Measurements from ENCODE around the gene DNAJC7. TPM values are rescaled to one million over a fixed set of nuclear protein-coding genes. Genes with fewer than 3 reads are reported as not detected.

DNAJC7 gene
- total and polyA plus RNA-seq, 2 donors from 2014 or later, result 88.1 to 141 TPM

- Histone ChIP-seq H3K27ac (ENCODE audit: low read depth in 2 of 2, low read length in 2 of 2) (peak overlapping the region; percentile 60 to 78), H3K4me1 (ENCODE audit: control insufficient read depth in 2 of 3, insufficient read depth in 2 of 3, low read depth in 1 of 3, low read length in 3 of 3) (peaks cover 0 to 37% (median 25%) of the 10 kb centered on the region in 3 donors)
- peak in 2 of 5 donors; percentile 77 to 83 for DNase-seq
Observed at GRCh38 chr17:41967141-41967920, 49.9 kb downstream of the DNAJC7 start.

GRCh38 chr17:41966463-41967140, 50.6 kb downstream of the DNAJC7 start, which contains the start of gene CNP:
CNP (plus strand) TSS chr17:41966795; CDS start chr17:41966885, 90 bp downstream.
- Histone ChIP-seq H3K9ac (ENCODE audit: low read length in 3 of 3) (peak within 1 kb of the TSS; percentile 35 to 90 (median 86)), H3K4me3 (ENCODE audit: low read length in 3 of 3) (peak within 1 kb of the TSS; percentile 74 to 86 (median 80)), H3K9me3 (ENCODE audit: control insufficient read depth in 2 of 3, insufficient read depth in 1 of 3, low read length in 3 of 3) (no peaks in the 10 kb centered on the region), H3K4me1 (ENCODE audit: control insufficient read depth in 2 of 3, insufficient read depth in 2 of 3, low read depth in 1 of 3, low read length in 3 of 3) (peaks cover 0 to 30% (median 21%) of the 10 kb centered on the region in 3 donors), H3K36me3 (ENCODE audit: control insufficient read depth in 2 of 3, insufficient read depth in 3 of 3, low read length in 3 of 3) (peaks cover 0 to 8% (median 4%) of the 10 kb centered on the region in 3 donors), H3K27me3 (ENCODE audit: control insufficient read depth, insufficient read depth, low read length) (no peaks in the 10 kb centered on the region), H3K27ac (ENCODE audit: low read depth in 2 of 2, low read length in 2 of 2) (peak within 1 kb of the TSS; percentile 60 to 88)
- DNase-seq, result peak; percentile 91 to 97 (median 96)
- FAIRE-seq, result no peak
- intact Hi-C loops (cut with DNase I), result no loop called here
- TF ChIP-seq CTCF (IDR thresholded peaks at IDR 0.05; ENCODE audit: borderline replicate concordance, extremely low read depth, insufficient read depth), result no peak

More at GRCh38 chr17:41967141-41967920, 49.9 kb downstream of the DNAJC7 start:
- Histone ChIP-seq H3K9ac (ENCODE audit: low read length in 3 of 3) (peak overlapping the region; percentile 35 to 90 (median 86)), H3K36me3 (ENCODE audit: control insufficient read depth in 2 of 3, insufficient read depth in 3 of 3, low read length in 3 of 3) (peaks cover under 1 to 8% (median 4%) of the 10 kb centered on the region in 3 donors), H3K4me3 (ENCODE audit: low read length in 3 of 3) (peak overlapping the region; percentile 66 to 86 (median 75)), H3K9me3 (ENCODE audit: control insufficient read depth in 2 of 3, insufficient read depth in 1 of 3, low read length in 3 of 3) (no peaks in the 10 kb centered on the region), H3K27me3 (ENCODE audit: control insufficient read depth, insufficient read depth, low read length) (no peaks in the 10 kb centered on the region)
- no peak for TF ChIP-seq CTCF (IDR thresholded peaks at IDR 0.05; ENCODE audit: borderline replicate concordance, extremely low read depth, insufficient read depth)
- intact Hi-C loops (cut with DNase I), result no loop called here
- no peak for FAIRE-seq

GRCh38 chr17:41965694-41966462, 51.4 kb downstream of the DNAJC7 start:
- H3K9me3 ChIP-seq (ENCODE audit: control insufficient read depth in 2 of 3, insufficient read depth in 1 of 3, low read length in 3 of 3), result no peaks in the 10 kb centered on the region
- peaks cover 0 to 26% (median 17%) of the 10 kb centered on the region in 3 donors for H3K4me1 ChIP-seq (ENCODE audit: control insufficient read depth in 2 of 3, insufficient read depth in 2 of 3, low read depth in 1 of 3, low read length in 3 of 3)
- no peaks in the 10 kb centered on the region for H3K27me3 ChIP-seq (ENCODE audit: control insufficient read depth, insufficient read depth, low read length)
- intact Hi-C loops (cut with DNase I), result no loop called here
- FAIRE-seq (no peak), DNase-seq (peak; percentile 74 to 91 (median 81))
- peaks cover 0 to 8% (median 1%) of the 10 kb centered on the region in 3 donors for H3K36me3 ChIP-seq (ENCODE audit: control insufficient read depth in 2 of 3, insufficient read depth in 3 of 3, low read length in 3 of 3)
- H3K27ac ChIP-seq (ENCODE audit: low read depth in 2 of 2, low read length in 2 of 2), result peak overlapping the region; percentile 60 to 88
- TF ChIP-seq CTCF (IDR thresholded peaks at IDR 0.05; ENCODE audit: borderline replicate concordance, extremely low read depth, insufficient read depth), result no peak
- peak overlapping the region; percentile 20 to 79 (median 32) for H3K9ac ChIP-seq (ENCODE audit: low read length in 3 of 3)
- peak overlapping the region; percentile 74 to 86 (median 80) for H3K4me3 ChIP-seq (ENCODE audit: low read length in 3 of 3)
